Measurements from ENCODE around the gene ANO4.

The ANO4 gene

GRCh38 chr12:100858656-100859055, 64.1 kb downstream of the ANO4 start (continued):
- TF ChIP-seq ZNF324 (tag by site-specific recombination; IDR thresholded peaks at IDR 0.05) (no peak), KLF8 (tag by site-specific recombination; IDR thresholded peaks at IDR 0.05) (no peak), KLF16 (tag by site-specific recombination; IDR thresholded peaks at IDR 0.05) (no peak), ZNF350 (tag by site-specific recombination; IDR thresholded peaks at IDR 0.05) (no peak), ZNF121 (tag by site-specific recombination; IDR thresholded peaks at IDR 0.05) (no peak), ZSCAN5A (tag by site-specific recombination; IDR thresholded peaks at IDR 0.05) (no peak), BCL11A (tag by site-specific recombination; IDR thresholded peaks at IDR 0.05; ENCODE audit: low read depth) (no peak), ZNF311 (tag by site-specific recombination; IDR thresholded peaks at IDR 0.05; ENCODE audit: borderline replicate concordance) (no peak)

DNA sequence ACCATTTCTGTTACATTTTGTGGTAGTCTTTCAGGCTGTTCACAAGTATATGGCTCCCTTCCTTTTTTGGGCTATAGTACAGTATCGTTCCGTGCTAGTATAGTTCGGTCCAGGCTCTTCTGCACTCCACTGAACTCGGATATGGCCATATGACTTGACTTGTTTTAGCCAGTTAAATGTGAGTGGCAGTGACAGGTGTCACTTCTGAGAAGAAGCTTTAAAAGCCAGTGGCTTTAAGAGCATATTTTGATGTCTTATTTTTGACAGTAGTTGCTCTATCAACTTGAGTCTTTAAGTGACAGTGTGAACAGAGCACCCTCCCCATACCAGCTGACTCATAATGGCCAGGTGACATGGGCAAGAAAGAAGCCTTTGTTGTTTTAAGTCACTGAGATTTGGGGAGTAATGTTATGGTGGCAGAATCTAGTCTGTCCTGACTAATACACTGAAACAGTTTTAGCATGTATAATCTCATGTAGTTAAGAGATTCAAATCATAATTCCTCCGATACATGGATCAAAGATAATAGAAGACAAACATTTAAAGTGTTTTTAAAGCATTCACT, 64.6 kb downstream of the ANO4 start:
- TF ChIP-seq ZNF530 (tag by site-specific recombination; IDR thresholded peaks at IDR 0.05; ENCODE audit: low read depth): no peak
- TF ChIP-seq GFI1B (tag by site-specific recombination; IDR thresholded peaks at IDR 0.05): no peak
- no peak for TF ChIP-seq ZNF148 (tag by site-specific recombination; IDR thresholded peaks at IDR 0.05; ENCODE audit: borderline replicate concordance)
- TF ChIP-seq, protein P1, sequence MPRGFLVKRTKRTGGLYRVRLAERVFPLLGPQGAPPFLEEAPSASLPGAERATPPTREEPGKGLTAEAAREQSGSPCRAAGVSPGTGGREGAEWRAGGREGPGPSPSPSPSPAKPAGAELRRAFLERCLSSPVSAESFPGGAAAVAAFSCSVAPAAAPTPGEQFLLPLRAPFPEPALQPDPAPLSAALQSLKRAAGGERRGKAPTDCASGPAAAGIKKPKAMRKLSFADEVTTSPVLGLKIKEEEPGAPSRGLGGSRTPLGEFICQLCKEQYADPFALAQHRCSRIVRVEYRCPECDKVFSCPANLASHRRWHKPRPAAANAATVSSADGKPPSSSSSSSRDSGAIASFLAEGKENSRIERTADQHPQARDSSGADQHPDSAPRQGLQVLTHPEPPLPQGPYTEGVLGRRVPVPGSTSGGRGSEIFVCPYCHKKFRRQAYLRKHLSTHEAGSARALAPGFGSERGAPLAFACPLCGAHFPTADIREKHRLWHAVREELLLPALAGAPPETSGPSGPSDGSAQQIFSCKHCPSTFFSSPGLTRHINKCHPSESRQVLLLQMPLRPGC (tag by site-specific recombination; IDR thresholded peaks at IDR 0.05): no peak
- TF ChIP-seq SP3 (tag by site-specific recombination; IDR thresholded peaks at IDR 0.05): no peak
- ChIA-PET CTCF (no interaction called here), POLR2A (no interaction called here)
- H3K4me1 ChIP-seq (ENCODE audit: control insufficient read depth, insufficient read depth, low read length): no peaks in the 10 kb centered on the region
- no peaks in the 10 kb centered on the region for H3K9me3 ChIP-seq (ENCODE audit: control insufficient read depth, insufficient read depth, low read depth, low read length)
- H3K4me3 ChIP-seq (ENCODE audit: low read depth, low read length): no peak overlapping the region
- H3K27ac ChIP-seq (ENCODE audit: extremely low read depth, low read depth, low read length): no peak overlapping the region
- no peaks in the 10 kb centered on the region for H3K36me3 ChIP-seq (ENCODE audit: control insufficient read depth in 2 of 2, insufficient read depth in 1 of 2, low read length in 2 of 2)

DNA sequence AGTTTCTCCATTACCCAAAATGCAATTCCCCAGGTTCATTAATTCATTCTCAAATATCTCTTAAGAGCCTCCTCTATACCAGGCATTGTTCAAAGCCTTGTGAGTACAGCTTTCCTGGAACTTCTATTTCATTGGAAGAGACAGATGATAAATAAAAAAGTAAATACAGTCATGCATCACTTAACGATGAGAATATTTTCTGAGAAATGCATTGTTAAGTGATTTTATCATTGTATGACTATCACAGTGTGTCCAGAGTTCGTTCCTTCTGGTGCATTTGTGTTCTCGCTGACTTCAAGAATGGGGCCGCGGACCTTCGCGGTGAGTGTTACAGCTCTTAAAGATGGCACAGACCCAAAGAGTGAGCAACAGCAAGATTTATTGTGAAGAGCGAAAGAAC, 66.0 kb downstream of the ANO4 start:
- ChIA-PET CTCF (interaction anchor here (0.6 kb wide), 1 partner anchor 93 kb away, joined by 5 read pairs; no protein-coding TSS in a partner anchor), POLR2A (no interaction called here)
- no peaks in the 10 kb centered on the region for H3K4me1 ChIP-seq (ENCODE audit: control insufficient read depth, insufficient read depth, low read length)
- TF ChIP-seq ZNF692 (tag by site-specific recombination; IDR thresholded peaks at IDR 0.05) (no peak), ZNF311 (tag by site-specific recombination; IDR thresholded peaks at IDR 0.05; ENCODE audit: borderline replicate concordance) (no peak), ZNF843 (tag by site-specific recombination; IDR thresholded peaks at IDR 0.05) (no peak), ZBTB7A (tag by site-specific recombination; IDR thresholded peaks at IDR 0.05; ENCODE audit: low read depth) (no peak), ELK4 (IDR thresholded peaks at IDR 0.05; ENCODE audit: borderline replicate concordance, low read depth, low read length) (no peak), ZFP3 (tag by site-specific recombination; IDR thresholded peaks at IDR 0.05; ENCODE audit: low read depth) (no peak), ZNF366 (tag by site-specific recombination; conservative IDR thresholded peaks at IDR 0.05) (no peak), ZSCAN4 (tag by site-specific recombination; IDR thresholded peaks at IDR 0.05) (no peak), ZNF707 (tag by site-specific recombination; IDR thresholded peaks at IDR 0.05) (no peak), ZNF670 (tag by site-specific recombination; IDR thresholded peaks at IDR 0.05; ENCODE audit: low read depth) (no peak)
- TF ChIP-seq, protein P2, sequence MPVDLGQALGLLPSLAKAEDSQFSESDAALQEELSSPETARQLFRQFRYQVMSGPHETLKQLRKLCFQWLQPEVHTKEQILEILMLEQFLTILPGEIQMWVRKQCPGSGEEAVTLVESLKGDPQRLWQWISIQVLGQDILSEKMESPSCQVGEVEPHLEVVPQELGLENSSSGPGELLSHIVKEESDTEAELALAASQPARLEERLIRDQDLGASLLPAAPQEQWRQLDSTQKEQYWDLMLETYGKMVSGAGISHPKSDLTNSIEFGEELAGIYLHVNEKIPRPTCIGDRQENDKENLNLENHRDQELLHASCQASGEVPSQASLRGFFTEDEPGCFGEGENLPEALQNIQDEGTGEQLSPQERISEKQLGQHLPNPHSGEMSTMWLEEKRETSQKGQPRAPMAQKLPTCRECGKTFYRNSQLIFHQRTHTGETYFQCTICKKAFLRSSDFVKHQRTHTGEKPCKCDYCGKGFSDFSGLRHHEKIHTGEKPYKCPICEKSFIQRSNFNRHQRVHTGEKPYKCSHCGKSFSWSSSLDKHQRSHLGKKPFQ (tag by site-specific recombination; IDR thresholded peaks at IDR 0.05): no peak

More for the DNA sequence above, 66.0 kb downstream of the ANO4 start:
- Histone ChIP-seq H3K36me3 (ENCODE audit: control insufficient read depth in 2 of 2, insufficient read depth in 1 of 2, low read length in 2 of 2) (no peaks in the 10 kb centered on the region), H3K4me3 (ENCODE audit: low read depth, low read length) (no peak overlapping the region), H3K9me3 (ENCODE audit: control insufficient read depth, insufficient read depth, low read depth, low read length) (no peaks in the 10 kb centered on the region), H3K27ac (ENCODE audit: extremely low read depth, low read depth, low read length) (no peak overlapping the region)

Data from HEK293 (cell line).